Upper lobe of left lung (tissue), 6 donors: ENCODE data around the gene PLD3. TPM values are rescaled to one million over a fixed set of nuclear protein-coding genes. Genes with fewer than 3 reads are reported as not detected.

Source experiments
- small RNA-seq, 4 donors: library from RNA; depleted of rRNA; stranded (forward); fragments of <200 nt; gene quantifications; one replicate each; pipeline ENCODE3, GENCODE V24; 2016
- total RNA-seq, 6 donors: library from RNA; depleted of rRNA in 4 of 6; stranded (reverse); fragments of >200 nt in 4 of 6; gene quantifications; one replicate each; pipeline versions ENCODE4 v1.1.0 to v1.2.1, GENCODE V29; 2016 to 2021
- donor health status: DM: no; HTN: no; CAD: no; lungs with moderate emphysema.
- donor health status: DM: no; HTN: yes; CAD: no; lungs with severe emphysema.

The PLD3 gene
- total RNA-seq, 6 donors from 2014 or later: 257 to 710 (median 470) TPM

Small RNA genes within 50 kb of the gene (small RNA-seq; reads per million reads assigned to genes)
- gene MIR6796 (0 to 0.07 (median 0.03) reads per million in 4 donors), gene RF00019 (0 reads per million in 4 donors), gene RNU6-945P (0 reads per million in 4 donors)

Other genes starting within 250 kb of the PLD3 start
- 10 to 100 TPM in 5 of 6 donors, 1 to 10 TPM in 1; 9.0 to 56.6 (median 18.4) TPM for gene MAP3K10, start 157.3 kb upstream of the PLD3 start, total RNA-seq
- not detected for gene TTC9B, start 130.3 kb upstream of the PLD3 start, total RNA-seq
- gene CCNP, start 122.0 kb upstream of the PLD3 start, total RNA-seq: under 1 TPM in 3 of 6 donors, not detected in 3; 0.31 to 1.00 (median 0.79) TPM
- 100 to 1,000 TPM in 4 of 6 donors, 10 to 100 TPM in 2; 59.7 to 164 (median 105) TPM for gene AKT2, start 63.4 kb upstream of the PLD3 start, total RNA-seq
- gene C19orf47, start 298 bp upstream of the PLD3 start, total RNA-seq: 10 to 100 TPM; 12.6 to 59.7 (median 16.4) TPM
- gene HIPK4, start 41.5 kb downstream of the PLD3 start, total RNA-seq: 1 to 10 TPM in 1 of 6 donors, under 1 TPM in 4, not detected in 1; 0.17 to 1.0 (median 0.46) TPM
- gene PRX, start 64.7 kb downstream of the PLD3 start, total RNA-seq: 100 to 1,000 TPM in 1 of 6 donors, 10 to 100 TPM in 5; 30.1 to 146 (median 51.5) TPM
- gene SERTAD1, start 77.3 kb downstream of the PLD3 start, total RNA-seq: 10 to 100 TPM in 4 of 6 donors, 1 to 10 TPM in 2; 2.1 to 37.5 (median 18.4) TPM
- gene SERTAD3, start 95.6 kb downstream of the PLD3 start, total RNA-seq: 10 to 100 TPM in 5 of 6 donors, 1 to 10 TPM in 1; 8.9 to 44.5 (median 21.9) TPM
- gene BLVRB, start 117.0 kb downstream of the PLD3 start, total RNA-seq: 100 to 1,000 TPM in 5 of 6 donors, 10 to 100 TPM in 1; 77.5 to 379 (median 223) TPM
- 1 to 10 TPM in 1 of 6 donors, under 1 TPM in 5; 0.33 to 8.4 (median 0.67) TPM for gene SPTBN4, start 118.3 kb downstream of the PLD3 start, total RNA-seq
- gene SHKBP1, start 228.2 kb downstream of the PLD3 start, total RNA-seq: 100 to 1,000 TPM in 2 of 6 donors, 10 to 100 TPM in 4; 60.6 to 232 (median 90.2) TPM